HG03565 (cell line): ENCODE measurements around the gene GLRB.
"Not testable (repeated sequence)": the region's sequence is repeated elsewhere in the genome, so short reads cannot be mapped to it uniquely, and the experiment has no call there.

Experiments
- ATAC-seq: cut with Tn5 transposase; IDR thresholded peaks from one replicate; pipeline ENCODE4 v1.9.1; 2021; ENCODE audit warnings: mild to moderate bottlenecking, moderate library complexity; ENCODE audit not compliant: unreplicated experiment

The GLRB gene

GRCh38 chr4:157075811-157076577 lies at the start of gene GLRB:
TSS of gene GLRB (plus strand) at chr4:157076150. CDS start at chr4:157078025, 1,875 bp downstream.
- no peak for ATAC-seq

DNA sequence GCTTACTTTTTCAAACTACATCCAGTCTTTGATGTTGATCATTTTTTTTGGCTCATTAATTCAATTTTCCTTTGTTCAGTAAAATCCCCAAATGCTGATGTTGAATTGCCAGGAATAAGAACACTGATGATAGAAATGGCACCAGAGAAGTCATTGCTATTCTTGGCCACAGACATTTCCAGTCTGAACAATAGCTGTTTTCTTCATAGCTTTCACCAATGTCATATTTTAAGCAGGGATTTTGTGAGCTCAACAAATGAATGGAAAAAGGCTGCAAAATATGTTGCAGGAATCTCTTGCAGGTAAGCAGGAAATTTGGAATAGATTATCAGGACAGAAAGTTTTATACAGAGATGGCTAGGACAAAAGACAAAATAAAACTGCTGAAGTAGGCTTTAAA lies 40.5 kb upstream of the GLRB start:
- ATAC-seq: no peak

DNA sequence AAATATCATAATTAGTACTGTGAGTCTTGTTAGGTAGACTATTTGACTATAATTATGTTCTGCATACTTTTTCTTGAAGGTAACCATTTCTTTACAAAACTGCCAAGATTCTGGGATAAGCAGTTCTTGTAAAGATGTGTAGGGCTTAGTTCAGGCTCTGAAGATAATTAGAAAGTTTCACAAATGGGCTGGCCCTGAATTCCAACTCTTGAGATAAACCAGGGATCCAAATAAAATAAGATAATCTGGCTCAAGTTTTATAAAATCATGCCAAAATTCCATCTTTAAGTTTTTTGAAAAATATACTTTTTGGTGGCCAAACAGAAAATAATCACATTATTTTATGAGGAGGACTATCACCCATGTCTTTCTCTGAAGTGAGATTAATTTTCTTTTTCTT lies 35.5 kb upstream of the GLRB start:
- ATAC-seq: no peak

DNA sequence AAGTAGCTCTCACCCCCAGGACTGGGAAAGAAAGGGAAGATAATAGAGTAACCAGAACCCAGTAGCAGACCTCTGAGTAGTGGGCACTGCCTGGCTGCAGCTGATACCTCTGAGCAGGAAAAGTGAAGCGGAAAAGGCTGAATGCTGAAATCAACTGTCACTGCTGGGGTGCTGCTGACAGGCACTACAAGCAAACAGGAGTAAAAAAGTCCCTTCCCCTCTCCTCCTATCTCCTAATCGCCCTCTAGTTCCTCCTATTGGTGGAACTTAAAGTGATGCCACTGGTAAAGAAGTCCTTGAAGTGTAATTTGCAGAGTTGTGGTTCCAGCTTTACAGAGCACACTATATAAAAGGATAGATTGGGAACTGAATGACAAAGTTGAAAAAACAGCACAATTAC lies 32.8 kb upstream of the GLRB start:
- ATAC-seq: no peak

GRCh38 chr4:157045507-157046127 lies 30.3 kb upstream of the GLRB start:
- peak; percentile 92 for ATAC-seq

GRCh38 chr4:157048248-157048647 lies 27.7 kb upstream of the GLRB start:
- ATAC-seq: no peak

- no peak for ATAC-seq
Observed at GRCh38 chr4:157050561-157050960, 25.4 kb upstream of the GLRB start.

DNA sequence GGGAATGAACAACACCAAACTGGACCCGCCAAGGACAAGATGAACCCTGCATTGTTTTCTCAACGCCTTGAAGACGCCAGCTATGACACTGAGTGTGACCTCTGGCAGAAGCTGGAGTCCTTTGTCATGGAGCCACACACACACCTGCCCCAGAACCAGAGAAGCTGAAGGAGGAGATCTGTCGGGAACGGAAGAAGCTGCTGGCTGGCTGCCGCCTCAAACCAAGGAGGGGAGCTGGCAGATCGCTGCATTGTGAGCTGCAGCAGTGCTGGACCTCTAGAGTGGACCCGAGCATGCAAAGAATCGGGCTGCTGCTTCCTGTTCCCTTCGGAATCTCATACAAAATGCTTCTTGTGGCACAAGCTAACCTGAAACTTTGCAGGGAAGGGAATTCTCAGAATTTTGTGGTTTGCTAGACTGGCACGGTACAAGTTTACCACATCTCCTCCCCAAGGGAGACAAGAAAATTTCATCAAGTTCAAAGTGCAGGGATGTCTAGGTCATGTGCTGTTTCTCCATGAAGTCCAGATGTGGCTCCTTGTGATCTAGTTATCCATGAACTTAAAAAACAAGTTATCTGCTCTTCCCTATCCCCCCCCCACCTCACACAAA lies 23.4 kb upstream of the GLRB start:
- ATAC-seq: no peak

DNA sequence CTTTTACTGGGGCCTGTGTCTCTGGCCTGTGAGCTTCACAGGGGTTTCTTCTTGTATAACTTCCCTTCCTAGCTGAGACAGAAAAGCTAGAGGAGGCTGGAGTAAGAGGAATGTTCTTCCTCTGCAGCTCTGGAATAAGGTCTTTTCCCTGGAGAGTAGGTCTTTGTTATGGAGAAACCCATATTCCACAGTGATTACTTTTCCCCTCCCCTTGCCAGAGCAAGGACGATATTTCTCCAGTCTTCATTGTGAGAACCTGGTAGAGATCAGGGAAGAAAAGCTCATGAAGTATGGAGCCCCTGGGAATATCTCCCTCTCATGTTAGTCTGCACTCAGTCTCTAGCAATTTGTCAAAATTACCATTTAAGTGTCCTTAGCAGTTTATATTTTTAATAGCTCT lies 18.7 kb upstream of the GLRB start:
- ATAC-seq: no peak

GRCh38 chr4:157058899-157059298 lies 17.1 kb upstream of the GLRB start:
- not testable (repeated sequence) for ATAC-seq

GRCh38 chr4:157072002-157072401 lies 3.9 kb upstream of the GLRB start:
- ATAC-seq: peak; percentile 42

- ATAC-seq: no peak
Observed at GRCh38 chr4:157075401-157075800, 549 bp upstream of the GLRB start.

- no peak for ATAC-seq
Observed at GRCh38 chr4:157076578-157076947, 613 bp downstream of the GLRB start.

DNA sequence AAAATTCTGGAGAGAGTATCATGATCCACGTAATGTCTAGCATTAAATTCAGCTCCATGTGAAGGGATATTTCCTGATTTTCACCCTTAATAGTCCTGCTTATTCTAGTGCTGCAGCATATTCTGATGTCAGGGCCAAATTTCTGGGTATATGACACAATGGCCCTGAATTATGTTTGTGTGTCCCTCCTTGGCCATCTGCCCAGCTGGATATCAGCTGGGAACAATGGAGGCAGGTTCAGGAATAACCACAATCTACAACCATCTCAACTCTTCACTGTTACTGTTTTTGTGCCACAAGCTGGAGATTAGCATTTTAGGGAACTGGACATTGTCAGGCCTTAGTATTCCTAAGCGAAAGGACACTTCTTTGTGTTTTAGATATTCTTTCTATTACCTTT lies 3.5 kb downstream of the GLRB start:
- ATAC-seq: no peak

DNA sequence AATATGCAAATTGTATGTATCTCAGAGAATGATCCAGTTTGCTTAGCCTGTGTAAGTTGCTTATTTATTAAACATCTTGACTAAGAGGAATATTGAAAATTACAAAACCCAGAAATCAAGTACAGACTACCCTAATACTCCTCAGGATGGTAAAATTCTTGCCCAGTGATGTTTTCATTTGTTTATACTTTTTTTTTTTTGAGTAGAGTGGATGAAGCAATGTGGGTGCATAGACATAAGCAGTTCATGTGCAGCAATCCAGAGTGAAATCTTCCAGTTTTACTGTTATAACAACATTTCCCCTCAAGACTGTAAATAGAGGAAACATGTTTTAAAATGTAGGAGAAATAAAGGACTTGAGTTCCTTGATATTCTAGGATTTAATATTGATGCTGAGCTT lies 4.7 kb downstream of the GLRB start:
- no peak for ATAC-seq

- no peak for ATAC-seq
Observed at GRCh38 chr4:157095716-157096115, 19.8 kb downstream of the GLRB start.

GRCh38 chr4:157096439-157096838 lies 20.5 kb downstream of the GLRB start:
- ATAC-seq: no peak

DNA sequence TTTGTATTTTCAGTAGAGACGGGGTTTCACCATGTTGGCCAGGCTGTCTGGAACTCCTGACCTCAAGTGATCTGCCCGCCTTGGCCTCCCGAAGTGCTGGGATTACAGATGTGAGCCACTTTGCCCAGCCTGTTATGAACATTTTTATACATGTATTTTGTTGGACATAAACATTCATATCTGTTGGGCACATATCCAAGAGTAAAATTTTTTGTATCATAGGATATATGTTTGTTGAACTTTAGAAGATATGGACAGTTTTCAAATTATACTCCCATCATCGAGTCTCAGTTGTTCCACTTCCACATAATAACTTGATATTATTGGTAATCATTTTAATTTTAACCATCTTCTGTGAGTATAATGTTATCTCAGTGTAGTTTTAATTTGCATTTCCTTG lies 23.6 kb downstream of the GLRB start:
- no peak for ATAC-seq

DNA sequence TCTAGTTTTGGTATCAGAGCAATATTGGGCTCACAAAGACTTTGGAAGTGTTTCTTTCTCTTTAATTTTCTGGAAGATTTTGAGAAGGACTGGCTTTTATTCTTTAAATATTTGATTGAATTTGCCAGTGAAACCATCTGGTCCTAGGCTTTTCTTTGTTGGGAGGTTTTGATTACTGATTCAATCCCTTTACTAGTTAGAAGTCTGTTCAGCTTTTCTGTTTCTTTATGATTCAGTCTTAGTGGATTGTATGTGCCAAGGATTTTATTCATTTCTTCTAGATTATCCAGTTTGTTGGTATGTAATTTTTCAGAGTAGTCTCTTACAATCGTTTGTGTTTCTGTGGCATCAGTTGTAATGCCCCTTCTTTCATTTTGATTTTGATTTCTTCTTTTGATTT lies 28.6 kb downstream of the GLRB start:
- no peak for ATAC-seq

DNA sequence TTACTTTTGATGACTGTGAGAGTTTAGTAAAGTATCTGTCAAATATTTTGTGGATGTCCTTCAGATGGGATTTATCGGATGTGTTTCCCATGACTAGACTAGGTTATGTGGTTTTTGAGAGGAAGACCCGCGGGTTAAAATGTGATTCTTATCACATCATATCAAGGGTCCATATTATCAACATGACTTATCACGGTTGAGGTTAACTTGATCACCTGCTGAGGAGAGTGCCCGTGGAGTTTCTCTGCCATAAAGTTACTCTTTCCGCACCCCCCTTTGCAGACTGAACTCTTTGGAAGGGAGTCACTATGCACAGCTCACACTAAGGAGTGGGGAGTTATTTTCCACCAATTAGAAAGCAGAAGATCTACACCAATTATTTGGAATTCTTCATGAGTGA lies 38.7 kb downstream of the GLRB start:
- ATAC-seq: no peak

DNA sequence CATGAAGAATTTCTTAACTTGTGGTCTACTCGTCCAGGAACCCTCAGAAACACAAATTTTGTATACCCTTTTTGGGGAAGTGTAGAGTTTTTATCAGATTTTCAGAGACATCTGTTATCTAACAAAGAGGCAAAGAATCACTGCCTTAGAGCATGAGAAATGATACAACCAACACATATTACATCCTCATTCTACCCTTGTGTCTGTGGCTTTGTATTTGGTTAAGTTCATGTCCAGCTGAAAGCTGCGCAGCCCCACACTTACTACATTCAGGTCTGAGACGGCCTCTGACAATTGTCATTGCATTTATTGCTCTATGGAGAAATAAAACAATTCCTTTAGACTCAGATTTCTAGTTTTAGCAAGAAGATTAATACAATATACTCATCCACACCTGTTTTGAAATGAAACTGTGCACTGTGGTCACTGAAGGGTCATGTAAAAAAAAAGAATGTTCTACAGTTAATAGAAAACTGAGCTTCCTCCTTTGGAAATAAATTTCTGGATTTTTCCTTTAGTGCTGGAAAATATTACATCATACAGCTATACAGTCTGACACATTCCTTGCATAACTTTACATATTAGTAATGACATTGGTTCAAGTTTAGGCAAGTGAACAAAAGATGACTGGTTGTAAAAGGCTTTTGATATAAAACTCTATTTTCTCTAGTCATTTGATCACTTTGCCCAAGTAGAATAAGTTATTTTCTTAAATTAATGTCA lies 39.8 kb downstream of the GLRB start:
- no peak for ATAC-seq

GRCh38 chr4:157121401-157121800 lies 45.5 kb downstream of the GLRB start:
- no peak for ATAC-seq
